MV-4-11 (cell line): Measurements from ENCODE around the gene GYG2.
"Not testable (repeated sequence)": the region's sequence is repeated elsewhere in the genome, so short reads cannot be mapped to it uniquely, and the experiment has no call there.

ENCODE experiments used
- DNase-seq: peaks from one replicate; lab custom pipeline; 2025; lab: John Stamatoyannopoulos, UW

Gene GYG2

DNA sequence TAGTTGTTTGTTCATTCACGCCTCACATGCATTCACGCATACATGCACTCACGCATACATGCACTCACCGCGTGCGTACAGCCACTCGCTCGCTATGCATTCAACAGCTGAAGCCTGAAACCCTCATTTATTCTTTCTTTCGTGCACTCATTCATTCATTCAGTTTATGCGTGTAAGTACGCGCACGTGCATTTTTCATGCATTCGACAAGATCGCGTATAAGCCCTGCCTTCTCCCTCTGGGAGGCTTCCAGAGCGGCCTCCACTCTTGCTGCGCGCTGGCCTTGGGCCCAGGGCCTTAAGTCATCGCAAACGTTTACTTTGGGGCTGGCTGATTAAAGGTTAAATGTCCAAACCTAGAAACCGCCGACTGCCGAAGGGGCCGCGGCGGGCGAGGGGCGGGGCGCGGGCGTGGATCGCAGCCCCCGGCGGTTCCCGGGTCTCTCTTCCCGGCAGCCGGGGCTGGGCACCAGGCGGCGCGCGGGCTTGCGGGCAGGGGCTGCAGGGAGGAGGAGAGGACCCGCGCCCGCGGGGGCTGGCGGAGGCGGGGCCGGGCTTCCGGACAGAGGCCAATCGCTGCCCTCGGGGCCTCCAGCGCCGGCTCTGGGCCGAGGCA is at the start of gene GYG2:
Gene GYG2 (plus strand): TSS at position 587 of the 615 bp plus-strand sequence. CDS start 1,259 bp downstream, outside the sequence.
- no peak for DNase-seq

DNA sequence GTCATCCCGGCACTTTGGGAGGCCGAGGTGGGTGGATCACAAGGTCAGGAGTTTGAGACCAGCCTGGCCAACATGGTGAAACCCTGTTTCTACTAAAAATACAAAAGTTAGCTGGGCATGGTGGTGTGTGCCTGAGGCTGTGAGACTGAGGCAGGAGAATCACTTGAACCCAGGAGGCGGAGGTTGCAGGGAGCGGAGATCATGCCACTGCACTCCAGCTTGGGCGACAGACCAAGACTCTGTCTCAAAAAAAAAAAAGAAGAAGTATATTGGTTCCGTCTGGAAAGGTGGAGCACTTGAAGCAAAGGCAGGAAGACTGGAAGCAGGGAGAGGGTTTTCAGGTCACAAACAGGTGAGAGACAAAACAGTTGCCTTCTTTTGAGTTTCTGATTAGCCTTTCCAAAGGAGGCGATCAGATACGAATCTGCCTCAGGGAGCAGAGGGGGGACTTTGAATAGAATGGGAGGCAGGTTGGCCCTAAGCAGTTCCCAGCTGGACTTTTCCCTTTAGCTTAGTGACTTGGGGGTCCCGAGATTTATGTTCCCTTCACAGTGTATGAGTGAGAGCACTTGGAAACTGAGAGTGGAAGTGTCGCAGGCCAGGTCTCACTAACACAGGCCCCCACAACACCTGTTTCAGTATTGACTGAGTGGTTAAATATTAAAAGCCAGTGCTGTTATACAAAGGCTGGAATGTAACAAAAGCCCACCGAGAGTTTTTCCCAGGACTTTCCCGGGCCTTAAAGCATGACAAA is 48.1 kb upstream of the GYG2 start:
- DNase-seq: not testable (repeated sequence)

DNA sequence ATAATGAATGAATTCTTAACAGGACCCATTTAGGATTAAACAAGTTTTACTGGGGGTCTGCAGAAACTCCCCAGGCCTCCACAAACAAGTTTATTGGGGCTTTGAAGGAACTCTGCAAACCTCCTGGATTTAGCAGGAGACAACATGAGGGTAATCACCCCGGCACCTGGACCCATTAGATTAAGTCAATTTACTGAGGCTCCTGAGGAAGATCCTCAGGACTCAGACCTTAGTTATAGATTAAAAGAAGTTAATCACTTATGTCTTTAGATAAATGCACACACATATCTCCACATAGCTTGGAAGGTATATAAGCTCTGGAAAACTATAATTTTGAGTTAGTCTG is 47.5 kb upstream of the GYG2 start:
- DNase-seq: no peak

DNA sequence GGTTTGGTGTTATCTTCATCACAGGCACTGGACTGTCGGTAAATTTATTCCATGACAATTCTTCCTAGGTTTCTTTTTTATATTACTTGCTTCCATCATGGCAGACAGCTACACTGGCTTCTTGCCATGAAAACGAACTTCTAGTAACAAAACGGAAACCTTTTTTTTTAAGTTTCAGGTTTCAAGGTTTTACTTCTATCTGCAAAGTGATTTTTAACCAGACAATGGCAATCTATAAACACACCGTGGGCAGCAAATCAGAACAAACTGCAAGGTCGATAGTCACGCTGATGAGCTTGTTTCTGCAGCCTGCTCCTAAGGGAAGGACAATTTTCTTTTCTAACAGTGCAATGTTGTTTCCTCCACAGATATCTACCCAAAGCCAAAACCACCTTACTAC is 47.0 kb upstream of the GYG2 start:
- no peak for DNase-seq

DNA sequence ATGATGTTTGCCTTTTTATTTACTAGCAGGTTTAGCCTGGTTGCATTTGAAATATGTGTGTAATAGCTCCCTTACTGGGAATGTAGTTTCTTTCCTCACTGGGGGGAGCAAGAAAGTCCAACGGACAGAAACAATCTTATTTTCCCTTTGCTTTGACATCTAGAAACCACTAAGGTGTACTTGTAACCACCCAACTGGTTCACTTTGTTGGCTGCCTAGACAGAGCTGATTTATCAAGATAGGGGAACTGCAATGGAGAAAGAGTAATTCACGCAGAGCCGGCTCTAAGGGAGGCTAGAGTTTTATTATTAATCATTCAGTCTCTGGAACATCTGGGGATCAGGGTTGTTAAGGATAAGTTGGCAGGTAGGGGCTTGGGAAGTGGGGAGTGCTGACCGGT is 46.6 kb upstream of the GYG2 start:
- no peak for DNase-seq

DNA sequence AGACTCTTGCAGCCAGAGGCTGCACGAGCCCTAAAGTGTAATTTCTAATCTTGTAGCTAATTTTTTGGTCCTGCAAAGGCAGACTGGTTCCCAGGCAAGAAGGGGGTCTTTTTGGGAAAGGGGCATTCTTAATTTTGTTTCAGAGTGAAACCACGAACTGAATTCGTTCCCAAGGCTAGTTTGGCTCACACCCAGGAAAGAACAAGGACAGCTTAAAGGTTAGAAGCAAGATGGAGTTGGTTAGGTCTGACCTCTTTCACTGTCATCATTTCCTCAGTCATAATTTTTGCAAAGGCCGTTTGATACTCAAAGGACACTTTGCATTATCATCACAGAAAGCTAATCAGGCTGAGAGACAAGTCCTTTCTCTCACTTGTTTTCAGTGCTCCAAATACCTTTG is 46.0 kb upstream of the GYG2 start:
- DNase-seq: no peak

DNA sequence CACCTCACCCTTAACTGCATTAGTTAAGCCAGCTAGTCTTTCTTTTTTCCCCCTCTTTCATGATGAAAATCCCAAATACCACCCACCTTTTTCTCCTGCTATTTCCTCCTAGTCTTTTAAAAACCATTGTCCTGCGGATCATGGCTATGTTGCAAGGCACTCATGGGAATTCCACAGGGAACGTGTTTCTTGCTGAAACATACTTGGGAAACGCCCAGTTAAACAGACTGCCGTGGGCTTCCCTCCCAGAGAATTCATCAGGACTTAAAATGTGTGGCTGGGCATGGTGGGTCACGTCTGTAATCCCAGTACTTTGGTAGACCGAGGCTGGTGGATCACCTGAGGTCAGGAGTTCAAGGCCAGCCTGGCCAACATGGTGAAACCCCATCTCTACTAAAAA is 44.7 kb upstream of the GYG2 start:
- no peak for DNase-seq

DNA sequence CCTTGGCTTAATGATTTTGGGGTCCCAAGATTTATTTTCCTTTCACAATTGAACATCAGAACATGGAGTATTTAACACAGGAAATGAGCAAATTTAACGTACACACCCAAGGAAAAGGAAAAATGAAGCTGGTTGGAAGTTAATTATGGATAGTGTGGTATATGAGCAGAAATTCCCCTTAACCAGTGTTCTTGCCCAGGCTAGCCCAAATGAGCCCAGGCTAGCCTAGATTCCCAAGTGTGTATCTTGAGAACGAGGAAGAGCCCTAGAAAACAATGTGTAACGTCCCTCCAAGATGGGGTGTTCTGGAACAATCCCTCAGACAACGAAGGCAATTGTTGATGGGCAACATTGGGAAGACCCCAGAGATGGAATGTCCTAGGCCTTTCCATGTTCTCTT is 43.2 kb upstream of the GYG2 start:
- DNase-seq: no peak

DNA sequence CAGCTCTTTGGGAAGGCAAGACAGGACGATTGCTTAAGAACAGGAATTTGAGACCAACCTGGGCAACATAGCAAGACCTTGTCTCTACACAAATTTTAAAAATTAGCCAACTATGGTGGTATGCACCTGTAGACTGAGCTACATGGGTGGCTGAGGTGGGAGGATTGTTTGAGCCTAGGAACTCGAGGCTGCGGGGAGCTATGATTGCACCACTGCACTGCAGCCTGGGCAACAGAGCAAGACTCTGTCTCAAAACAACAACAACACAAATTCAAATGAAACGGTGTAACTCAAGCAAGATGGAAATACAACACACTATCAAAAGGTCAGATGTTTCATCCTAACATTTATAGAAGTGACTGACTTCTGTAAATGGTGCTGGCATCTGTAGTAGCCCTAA is 39.8 kb upstream of the GYG2 start:
- no peak for DNase-seq

DNA sequence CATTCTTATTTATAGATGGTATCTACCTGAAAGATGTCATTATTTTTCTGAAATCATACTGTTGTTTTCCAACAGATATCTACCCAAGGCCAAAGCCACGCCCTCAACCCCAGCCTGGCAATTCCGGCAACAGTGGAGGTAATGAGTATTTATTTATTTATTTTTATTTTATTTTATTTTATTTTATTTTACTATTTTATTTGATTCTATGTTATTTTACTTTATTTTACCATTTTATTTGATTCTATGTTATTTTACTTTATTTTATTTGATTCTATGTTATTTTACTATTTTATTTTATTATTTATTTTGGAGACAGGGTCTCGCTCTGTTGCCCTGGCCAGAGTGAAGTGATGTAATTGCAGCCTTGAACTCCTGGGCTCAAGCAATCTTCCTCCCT is 39.2 kb upstream of the GYG2 start:
- DNase-seq: no peak

DNA sequence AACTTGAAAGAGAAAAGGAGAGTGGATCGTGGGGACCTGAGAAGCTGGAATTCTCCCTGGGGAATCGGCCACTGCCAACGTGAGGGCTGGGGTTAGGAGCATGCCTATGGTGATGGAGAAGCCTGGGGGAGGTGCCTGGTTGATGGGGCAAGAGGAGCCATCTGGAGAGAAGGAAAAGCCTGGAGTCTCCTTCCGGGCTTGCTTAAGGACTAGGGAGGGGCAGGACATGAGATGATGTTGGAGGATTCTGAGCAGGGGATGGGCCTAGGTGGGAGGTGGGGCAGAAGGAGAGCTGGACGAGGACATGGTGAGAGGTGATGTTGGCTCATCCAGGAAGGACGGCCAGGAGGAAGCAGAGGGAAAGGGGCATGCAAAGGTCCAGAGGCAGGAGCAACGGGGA is 35.0 kb upstream of the GYG2 start:
- no peak for DNase-seq

DNA sequence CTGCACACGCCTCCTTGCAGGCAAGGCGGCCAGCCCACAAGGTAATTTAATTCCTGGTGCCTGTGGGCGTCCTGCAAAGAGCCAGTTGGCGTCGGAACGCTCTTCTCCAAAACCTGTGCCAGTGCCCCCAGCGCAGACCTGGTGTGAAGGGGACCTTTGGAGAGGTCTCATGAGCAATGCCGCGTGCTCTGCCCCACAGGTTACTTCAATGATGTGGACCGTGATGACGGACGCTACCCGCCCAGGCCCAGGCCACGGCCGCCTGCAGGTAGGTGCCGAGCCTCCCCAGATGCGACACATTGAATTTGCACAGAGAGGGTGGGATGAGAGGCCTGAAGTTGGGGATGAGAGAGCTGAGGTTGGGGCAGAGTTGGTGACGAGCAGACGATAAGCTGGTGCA is 34.4 kb upstream of the GYG2 start:
- DNase-seq: no peak

DNA sequence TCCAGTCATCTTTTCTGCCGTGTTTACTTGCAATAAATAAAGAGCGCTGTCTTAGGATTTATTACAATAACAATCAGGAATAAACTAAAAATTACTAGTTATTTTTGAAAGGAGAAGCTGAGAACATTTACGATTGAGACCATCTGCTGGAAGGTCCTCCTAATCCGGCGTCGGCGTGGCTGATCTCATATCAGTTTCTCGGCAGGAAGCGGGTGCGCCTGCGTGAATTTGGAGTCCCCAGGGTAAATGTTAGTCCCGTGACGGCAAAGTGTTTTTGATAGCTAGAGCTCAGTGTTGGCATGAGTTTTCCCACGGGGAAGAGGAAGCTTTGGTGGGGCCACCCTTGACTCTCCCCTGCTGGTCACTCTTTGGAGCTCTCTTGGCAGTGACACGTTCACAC is 31.9 kb upstream of the GYG2 start:
- not testable (repeated sequence) for DNase-seq

DNA sequence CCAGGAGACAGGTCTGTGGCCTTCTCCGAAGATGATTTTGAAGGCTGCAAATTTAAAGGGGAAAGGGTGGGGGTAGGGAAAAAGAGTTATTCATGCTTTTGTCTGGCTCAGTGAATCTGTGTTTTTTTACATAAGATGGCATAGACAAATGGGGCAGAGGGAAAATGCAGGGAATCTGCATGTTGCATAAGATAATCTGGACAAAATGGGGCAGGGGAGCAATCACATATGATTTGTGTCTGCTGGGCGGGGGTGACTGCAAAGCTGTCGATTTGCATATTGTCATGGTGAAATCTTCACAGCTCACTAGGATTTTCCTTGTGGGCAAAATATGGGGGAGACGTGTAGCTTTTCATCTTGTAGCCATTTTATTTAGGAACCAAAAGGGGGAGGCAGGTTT is 29.4 kb upstream of the GYG2 start:
- DNase-seq: no peak

DNA sequence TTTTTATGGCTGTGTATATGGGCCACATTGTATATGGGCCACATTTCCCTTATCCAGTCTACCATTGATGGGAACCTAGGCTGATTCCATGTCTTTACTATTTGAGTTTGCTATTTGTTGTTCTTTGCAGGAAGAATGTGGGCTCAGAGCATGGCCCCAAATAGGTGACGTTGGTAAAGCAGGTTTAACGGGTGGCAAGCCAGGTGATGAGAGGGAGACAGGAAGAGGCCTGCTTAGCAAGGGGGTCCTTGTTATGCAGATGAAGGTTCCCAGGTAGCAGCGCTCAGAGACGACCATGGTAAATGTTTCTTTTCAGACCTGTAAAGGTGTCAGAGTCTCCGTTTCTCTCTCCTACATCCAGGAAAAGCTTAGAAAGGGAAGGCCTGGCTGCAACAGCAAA is 28.8 kb upstream of the GYG2 start:
- DNase-seq: not testable (repeated sequence)

DNA sequence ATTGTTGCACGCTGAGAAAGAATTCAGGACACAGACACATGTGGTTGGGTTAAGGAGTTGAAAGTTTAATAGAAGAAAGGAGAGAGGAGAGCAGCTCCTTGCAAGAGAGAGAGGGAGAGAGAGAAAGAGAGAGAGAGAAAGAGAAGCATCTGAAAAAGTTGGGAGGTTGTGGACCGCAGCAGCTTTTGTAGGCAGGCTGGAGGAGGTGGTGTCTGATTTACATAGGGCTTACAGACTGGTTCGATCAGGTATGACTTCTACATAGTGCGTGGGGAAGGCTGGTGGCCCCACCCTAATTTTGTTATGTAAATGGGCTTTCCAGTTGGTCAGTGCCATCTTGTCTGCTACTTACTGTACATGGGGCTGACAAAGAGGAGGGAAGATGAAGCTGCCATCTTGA is 27.5 kb upstream of the GYG2 start:
- no peak for DNase-seq

DNA sequence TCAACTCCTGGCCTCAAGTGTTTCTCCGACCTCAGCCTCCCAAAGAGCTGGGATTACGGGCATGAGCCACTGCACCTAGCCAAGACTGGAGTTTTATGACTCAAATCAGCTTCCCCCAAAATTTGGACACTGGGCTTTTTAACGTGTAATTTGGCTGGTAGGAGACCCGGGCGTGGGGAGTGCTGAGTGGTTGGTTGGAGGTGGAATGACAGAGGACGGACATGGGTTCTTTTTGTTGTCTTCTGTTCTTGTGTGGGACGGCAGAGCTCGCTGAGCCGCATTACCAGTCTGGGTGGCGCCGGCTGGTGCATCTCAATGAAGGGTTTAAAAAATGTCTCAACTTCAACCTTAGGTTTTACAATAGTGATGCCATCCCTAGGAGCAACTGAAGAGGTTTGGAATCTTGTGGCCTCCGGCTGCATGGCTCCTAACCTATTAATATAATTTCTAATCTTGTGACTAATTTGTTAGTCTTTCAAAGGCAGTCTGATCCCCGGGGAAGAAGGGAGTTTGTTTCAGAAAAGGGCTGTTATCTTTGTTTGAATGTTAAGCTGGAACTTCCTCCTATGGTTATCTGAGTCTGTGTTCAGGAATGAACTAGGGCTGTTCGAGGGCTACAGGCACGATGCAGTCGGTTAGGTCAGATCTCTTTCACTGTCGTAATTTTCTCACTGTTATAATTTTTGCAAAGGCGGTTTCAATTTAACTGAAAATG is 26.2 kb upstream of the GYG2 start:
- DNase-seq: not testable (repeated sequence)

DNA sequence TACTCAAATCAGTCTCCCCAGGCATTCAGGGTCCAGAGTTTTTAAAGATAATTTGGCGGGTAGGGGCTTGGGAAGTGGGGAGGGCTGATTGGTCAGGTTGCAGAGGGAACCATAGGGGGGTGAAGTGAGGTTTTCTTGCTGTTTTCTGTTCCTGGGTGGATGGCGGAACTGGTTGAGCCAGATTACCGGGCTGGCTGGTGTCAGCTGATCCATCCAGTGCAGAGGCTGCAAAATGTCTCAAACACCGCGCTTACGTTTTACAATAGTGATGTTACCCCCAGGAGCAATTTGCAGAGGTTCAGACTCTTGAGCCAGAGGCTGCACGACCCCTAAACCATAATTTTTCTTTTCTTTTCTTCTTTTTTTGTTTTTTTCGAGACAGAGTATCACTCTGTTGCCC is 25.2 kb upstream of the GYG2 start:
- not testable (repeated sequence) for DNase-seq

DNA sequence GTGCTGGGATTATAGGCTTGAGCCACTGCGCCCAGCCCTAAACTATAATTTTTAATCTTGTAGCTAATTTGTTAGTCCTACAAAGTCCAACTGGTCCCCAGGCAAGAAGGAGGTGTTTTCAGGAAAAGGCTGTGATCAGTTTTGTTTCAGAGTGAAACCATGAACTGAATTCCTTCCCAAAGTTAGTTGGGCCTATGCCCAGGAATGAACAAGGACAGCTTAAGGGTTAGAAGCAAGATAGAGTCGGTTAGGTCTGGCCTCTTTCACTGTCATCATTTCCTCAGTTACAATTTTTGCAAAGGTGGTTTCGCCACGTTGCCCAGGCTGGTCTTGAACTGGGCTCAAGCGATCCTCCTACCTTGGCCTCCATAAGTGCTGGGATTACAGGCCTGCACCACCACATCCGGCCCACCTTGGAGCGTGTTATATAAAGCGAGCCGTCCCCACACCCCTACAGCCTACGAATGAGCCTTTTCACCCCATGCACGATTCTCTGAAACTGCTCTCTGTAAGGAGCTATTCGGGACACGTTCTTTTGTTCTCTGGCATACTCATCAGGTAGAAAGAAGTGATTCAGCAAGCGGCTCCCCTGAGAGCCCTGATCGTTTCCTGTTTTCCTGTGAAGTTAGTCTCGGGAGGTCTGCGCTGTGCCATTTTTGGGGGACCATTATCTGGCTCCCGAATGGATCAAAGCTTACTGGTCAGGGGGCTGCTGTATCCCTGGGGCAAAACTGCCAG is 24.5 kb upstream of the GYG2 start:
- DNase-seq: not testable (repeated sequence)

DNA sequence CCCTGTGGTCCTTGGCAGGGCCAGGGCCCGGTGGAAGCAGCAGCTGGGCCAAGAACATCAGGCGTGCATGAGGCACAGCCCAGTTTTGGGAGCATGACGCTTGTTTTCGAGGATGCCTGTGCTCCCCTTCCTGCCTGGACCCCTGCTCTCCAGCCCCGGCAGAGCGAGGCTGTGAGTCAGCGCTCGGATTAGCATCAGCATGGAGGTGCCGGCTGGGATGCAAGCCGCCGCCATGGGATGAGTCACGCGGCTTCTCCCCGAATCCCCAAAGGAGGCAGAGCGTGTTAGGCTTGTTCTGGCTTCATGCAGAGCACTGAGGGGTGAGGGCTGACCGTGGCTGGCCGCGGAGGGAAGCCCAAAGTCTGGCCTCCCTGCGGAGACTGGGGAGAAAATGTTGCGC is 23.9 kb upstream of the GYG2 start:
- not testable (repeated sequence) for DNase-seq

DNA sequence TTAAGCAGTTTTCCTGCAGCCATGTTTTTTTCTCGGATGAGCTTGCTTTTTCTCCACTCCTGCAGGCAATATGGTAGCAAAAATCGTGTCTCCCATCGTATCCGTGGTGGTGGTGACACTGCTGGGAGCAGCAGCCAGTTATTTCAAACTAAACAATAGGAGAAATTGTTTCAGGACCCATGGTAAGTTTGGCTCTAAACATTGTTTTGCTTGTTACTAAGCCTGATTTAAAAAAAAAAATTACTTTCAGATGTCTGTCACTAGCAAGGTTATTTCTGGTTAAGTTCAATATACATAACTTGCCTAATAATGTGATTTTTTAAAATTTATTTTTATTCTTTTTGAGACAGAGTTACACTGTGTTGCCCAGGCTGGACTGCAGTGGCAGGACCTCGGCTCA is 17.5 kb upstream of the GYG2 start:
- DNase-seq: no peak

DNA sequence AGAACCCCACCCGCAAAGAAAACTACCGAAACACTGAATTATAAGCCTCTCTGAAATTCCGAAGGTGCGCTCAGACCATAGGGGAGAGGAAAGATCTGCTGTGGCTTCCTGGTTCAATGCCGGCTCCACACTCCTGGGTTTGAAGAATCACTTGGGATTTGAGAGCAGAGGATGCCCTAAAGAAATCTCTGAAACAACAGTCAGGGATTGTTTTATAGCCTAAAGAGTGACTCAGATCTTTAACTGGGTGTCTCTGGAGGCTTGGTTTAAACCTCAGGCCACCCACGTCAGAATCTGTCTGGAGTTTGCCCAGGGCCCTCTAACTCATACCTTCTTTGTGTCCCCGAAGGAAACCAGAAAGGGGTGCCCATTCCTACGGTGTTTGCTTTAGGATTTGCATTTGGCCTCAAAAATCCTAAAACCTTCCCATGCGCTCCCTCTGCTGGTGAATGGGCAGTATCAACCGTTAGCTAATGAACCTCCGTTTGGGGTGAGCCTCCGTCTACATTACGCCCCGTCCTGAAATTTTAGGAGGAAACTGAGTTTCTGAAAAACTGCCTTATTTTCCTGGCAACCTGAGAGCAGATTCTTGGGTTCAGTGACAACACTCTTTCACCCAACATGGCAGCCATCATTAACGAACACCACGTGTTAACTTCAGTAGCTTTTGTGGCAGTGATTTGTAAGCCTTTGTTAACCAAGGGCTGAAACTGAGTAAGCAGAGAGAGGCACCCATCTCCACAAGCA is 16.4 kb upstream of the GYG2 start:
- not testable (repeated sequence) for DNase-seq
